Stimulated activated effector memory CD8-positive, alpha-beta T cell treated with anti-CD3 and anti-CD28 coated beads, Interleukin-12 subunit alpha, Interleukin-12 subunit beta, amount 100 ng/mL, for 72 hours (primary cell): ENCODE results near the gene LRP1.

Experiments
- ATAC-seq: fragments of 150-1000 bp; cut with Tn5 transposase; 2 replicates; pipeline ENCODE4 v1.10.0; 2021
- DNase-seq, 2 donors: peaks; one replicate each; pipeline ENCODE4 v3.0.0; 2021 to 2022; ENCODE audit warnings: low spot score in 2 of 2
- H3K27ac Mint-ChIP-seq: one replicate; pipeline ENCODE4 v1.8.0; 2022; ENCODE audit warnings: mild to moderate bottlenecking, mixed read lengths
- H3K36me3 Mint-ChIP-seq: one replicate; pipeline ENCODE4 v1.8.0; 2022; ENCODE audit warnings: mild to moderate bottlenecking, mixed read lengths
- H3K4me1 Mint-ChIP-seq: one replicate; pipeline ENCODE4 v1.8.0; 2022; ENCODE audit warnings: mixed read lengths
- H3K4me3 Mint-ChIP-seq: one replicate; pipeline ENCODE4 v1.8.0; 2022; ENCODE audit warnings: mild to moderate bottlenecking, mixed read lengths
- H3K9me3 Mint-ChIP-seq: one replicate; pipeline ENCODE4 v1.8.0; 2022; ENCODE audit warnings: mixed read lengths

Gene LRP1

GRCh38 chr12:57134949-57135348, 6.7 kb downstream of the LRP1 start:
- no peaks in the 10 kb centered on the region for H3K9me3 Mint-ChIP-seq
- ATAC-seq (no peak), DNase-seq (no peak)
- H3K36me3 Mint-ChIP-seq, result no peaks in the 10 kb centered on the region
- no peak overlapping the region for H3K4me3 Mint-ChIP-seq
- no peak overlapping the region for H3K27ac Mint-ChIP-seq
- peaks cover 7% of the 10 kb centered on the region for H3K4me1 Mint-ChIP-seq

GRCh38 chr12:57135527-57136326, 7.4 kb downstream of the LRP1 start:
- no peaks in the 10 kb centered on the region for H3K9me3 Mint-ChIP-seq
- H3K36me3 Mint-ChIP-seq, result no peaks in the 10 kb centered on the region
- ATAC-seq, result no peak
- H3K4me1 Mint-ChIP-seq, result peaks cover 7% of the 10 kb centered on the region
- no peak overlapping the region for H3K4me3 Mint-ChIP-seq
- no peak for DNase-seq
- no peak overlapping the region for H3K27ac Mint-ChIP-seq

GRCh38 chr12:57138526-57139272, 10.4 kb downstream of the LRP1 start:
- DNase-seq (no peak), ATAC-seq (no peak)
- H3K9me3 Mint-ChIP-seq, result no peaks in the 10 kb centered on the region
- no peaks in the 10 kb centered on the region for H3K36me3 Mint-ChIP-seq
- H3K27ac Mint-ChIP-seq, result peak overlapping the region; percentile 15
- H3K4me3 Mint-ChIP-seq, result no peak overlapping the region
- H3K4me1 Mint-ChIP-seq, result no peaks in the 10 kb centered on the region

- Mint-ChIP-seq H3K4me3 (no peak overlapping the region), H3K27ac (peak overlapping the region; percentile 15), H3K9me3 (no peaks in the 10 kb centered on the region), H3K4me1 (no peaks in the 10 kb centered on the region), H3K36me3 (no peaks in the 10 kb centered on the region)
- DNase-seq, result no peak
- no peak for ATAC-seq
These were observed 11.7 kb downstream of the LRP1 start for GRCh38 chr12:57139796-57140649.

- Mint-ChIP-seq H3K36me3 (no peaks in the 10 kb centered on the region), H3K4me3 (no peak overlapping the region)
These were observed 13.0 kb downstream of the LRP1 start for GRCh38 chr12:57141249-57141648.

GRCh38 chr12:57142121-57142520, 13.8 kb downstream of the LRP1 start:
- Mint-ChIP-seq H3K36me3 (no peaks in the 10 kb centered on the region), H3K9me3 (no peaks in the 10 kb centered on the region), H3K4me1 (no peaks in the 10 kb centered on the region), H3K4me3 (no peak overlapping the region), H3K27ac (no peak overlapping the region)
- DNase-seq, result no peak
- no peak for ATAC-seq

More at GRCh38 chr12:57141249-57141648, 13.0 kb downstream of the LRP1 start:
- ATAC-seq, result no peak
- Mint-ChIP-seq H3K27ac (no peak overlapping the region), H3K4me1 (no peaks in the 10 kb centered on the region), H3K9me3 (no peaks in the 10 kb centered on the region)
- DNase-seq, result no peak

- Mint-ChIP-seq H3K27ac (peak overlapping the region; percentile 54), H3K9me3 (no peaks in the 10 kb centered on the region), H3K4me1 (peaks cover 5% of the 10 kb centered on the region), H3K4me3 (no peak overlapping the region), H3K36me3 (no peaks in the 10 kb centered on the region)
- ATAC-seq (no peak), DNase-seq (no peak)
These were observed 14.4 kb downstream of the LRP1 start for GRCh38 chr12:57142727-57143126.

- no peak overlapping the region for H3K27ac Mint-ChIP-seq
- H3K9me3 Mint-ChIP-seq, result no peaks in the 10 kb centered on the region
- no peaks in the 10 kb centered on the region for H3K36me3 Mint-ChIP-seq
- no peak for DNase-seq
- H3K4me1 Mint-ChIP-seq, result peaks cover 5% of the 10 kb centered on the region
- no peak for ATAC-seq
- H3K4me3 Mint-ChIP-seq, result no peak overlapping the region
These were observed 15.2 kb downstream of the LRP1 start for GRCh38 chr12:57143454-57143853.

GRCh38 chr12:57145460-57146059, 17.3 kb downstream of the LRP1 start:
- H3K27ac Mint-ChIP-seq, result no peak overlapping the region
- H3K4me3 Mint-ChIP-seq, result no peak overlapping the region
- peaks cover 5% of the 10 kb centered on the region for H3K4me1 Mint-ChIP-seq
- no peaks in the 10 kb centered on the region for H3K36me3 Mint-ChIP-seq
- ATAC-seq, result no peak
- H3K9me3 Mint-ChIP-seq, result no peaks in the 10 kb centered on the region
- no peak for DNase-seq

GRCh38 chr12:57146092-57146491, 17.8 kb downstream of the LRP1 start:
- no peak for DNase-seq
- no peaks in the 10 kb centered on the region for H3K36me3 Mint-ChIP-seq
- peaks cover 5% of the 10 kb centered on the region for H3K4me1 Mint-ChIP-seq
- ATAC-seq, result no peak
- H3K4me3 Mint-ChIP-seq, result no peak overlapping the region
- no peaks in the 10 kb centered on the region for H3K9me3 Mint-ChIP-seq
- no peak overlapping the region for H3K27ac Mint-ChIP-seq

GRCh38 chr12:57146961-57147944, 19.0 kb downstream of the LRP1 start, which contains the start of gene LRP1-AS:
LRP1-AS (minus strand) TSS chr12:57147619.
- H3K9me3 Mint-ChIP-seq, result no peaks in the 10 kb centered on the region
- peak within 1 kb of the TSS; percentile 60 for H3K27ac Mint-ChIP-seq
- no peak for ATAC-seq
- H3K4me3 Mint-ChIP-seq, result no peak within 1 kb of the TSS
- H3K36me3 Mint-ChIP-seq, result no peaks in the 10 kb centered on the region
- peaks cover 5% of the 10 kb centered on the region for H3K4me1 Mint-ChIP-seq
- no peak for DNase-seq

- H3K27ac Mint-ChIP-seq, result no peak overlapping the region
- H3K9me3 Mint-ChIP-seq, result no peaks in the 10 kb centered on the region
- peaks cover 5% of the 10 kb centered on the region for H3K4me1 Mint-ChIP-seq
- no peak overlapping the region for H3K4me3 Mint-ChIP-seq
- ATAC-seq (no peak), DNase-seq (no peak)
- no peaks in the 10 kb centered on the region for H3K36me3 Mint-ChIP-seq
These were observed 20.4 kb downstream of the LRP1 start for GRCh38 chr12:57148469-57149244.

- Mint-ChIP-seq H3K27ac (no peak overlapping the region), H3K4me1 (peaks cover 5% of the 10 kb centered on the region), H3K9me3 (no peaks in the 10 kb centered on the region), H3K36me3 (no peaks in the 10 kb centered on the region), H3K4me3 (no peak overlapping the region)
- ATAC-seq (no peak), DNase-seq (no peak)
These were observed 21.1 kb downstream of the LRP1 start for GRCh38 chr12:57149245-57149900.
